Measurements from ENCODE around the gene EIF4E3. TPM values are rescaled to one million over a fixed set of nuclear protein-coding genes. Genes with fewer than 3 reads are reported as not detected.

EIF4E3 gene
- total RNA-seq, 2 donors from 2014 or later = 8.2 to 9.6 TPM

DNA sequence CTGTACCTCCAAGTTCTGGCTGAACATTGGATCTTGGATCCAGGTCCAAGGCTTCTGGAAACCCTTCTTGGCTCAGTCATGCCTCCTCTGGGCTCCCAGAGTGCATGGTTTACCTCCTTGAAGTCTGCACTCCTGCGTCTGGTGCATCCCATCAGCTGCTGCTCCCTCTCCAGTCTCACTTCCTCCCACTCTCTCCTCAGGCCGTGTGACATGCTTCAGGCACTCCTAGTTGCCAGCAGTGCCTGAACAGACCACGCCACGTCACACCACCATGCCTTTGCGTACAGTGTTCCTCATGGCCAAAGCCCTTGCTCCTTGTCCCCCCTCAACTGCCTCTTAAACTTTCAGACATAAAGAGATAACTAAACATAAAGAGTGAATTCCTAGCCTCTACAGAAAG lies 34.2 kb upstream of the EIF4E3 start:
- peaks cover 2% of the 10 kb centered on the region for H3K4me1 ChIP-seq
- H3K9me3 ChIP-seq = no peaks in the 10 kb centered on the region
- no peaks in the 10 kb centered on the region for H3K27me3 ChIP-seq
- no peak overlapping the region for H3K27ac ChIP-seq
- WGBS, 2 donors = 71 to 78% methylated on average over 5 of the region's 5 CpGs
- intact Hi-C loops (cut with DNase I) = no loop called here
- no peak for DNase-seq
- no peaks in the 10 kb centered on the region for H3K36me3 ChIP-seq (replicated peaks in 1 of 2; ENCODE audit: insufficient read depth in 1 of 2, low read depth in 2 of 2)
- no peak for ATAC-seq
- H3K4me3 ChIP-seq = no peak overlapping the region
- TF ChIP-seq POLR2A (IDR thresholded peaks at IDR 0.05) (no peak), CTCF (IDR thresholded peaks at IDR 0.05) (no peak)

DNA sequence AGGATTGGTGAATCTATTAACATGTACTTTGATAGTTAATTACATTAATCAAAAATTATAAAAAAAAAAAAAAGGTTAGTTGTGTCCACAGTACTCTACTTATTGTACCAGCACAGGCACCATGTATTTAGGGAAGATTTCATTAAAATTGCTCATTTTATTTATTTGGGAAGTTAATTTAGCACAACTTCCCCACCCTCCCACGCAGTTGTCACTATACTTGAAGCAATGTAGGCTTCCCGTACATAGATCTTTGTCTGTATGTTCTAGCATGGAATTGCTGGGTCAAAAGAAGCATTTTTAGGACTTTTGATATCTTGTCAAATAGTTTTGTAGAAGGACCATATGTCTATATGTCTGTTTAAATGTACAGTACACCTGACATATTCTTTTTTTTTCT lies 32.9 kb upstream of the EIF4E3 start:
- TF ChIP-seq POLR2A (IDR thresholded peaks at IDR 0.05) = no peak
- no peak for TF ChIP-seq CTCF (IDR thresholded peaks at IDR 0.05)
- DNase-seq = no peak
- no peak for ATAC-seq
- Histone ChIP-seq H3K4me1 (peaks cover 5% of the 10 kb centered on the region), H3K27ac (no peak overlapping the region), H3K36me3 (replicated peaks in 1 of 2; ENCODE audit: insufficient read depth in 1 of 2, low read depth in 2 of 2) (no peaks in the 10 kb centered on the region), H3K9me3 (no peaks in the 10 kb centered on the region), H3K4me3 (no peak overlapping the region), H3K27me3 (no peaks in the 10 kb centered on the region)
- intact Hi-C loops (cut with DNase I) = no loop called here
- WGBS, 2 donors = 85 to 93% methylated on average over 2 of the region's 2 CpGs

GRCh38 chr3:71754610-71755253 lies 29.5 kb upstream of the EIF4E3 start:
- H3K36me3 ChIP-seq (replicated peaks in 1 of 2; ENCODE audit: insufficient read depth in 1 of 2, low read depth in 2 of 2) = no peaks in the 10 kb centered on the region
- no peak for ATAC-seq

DNA sequence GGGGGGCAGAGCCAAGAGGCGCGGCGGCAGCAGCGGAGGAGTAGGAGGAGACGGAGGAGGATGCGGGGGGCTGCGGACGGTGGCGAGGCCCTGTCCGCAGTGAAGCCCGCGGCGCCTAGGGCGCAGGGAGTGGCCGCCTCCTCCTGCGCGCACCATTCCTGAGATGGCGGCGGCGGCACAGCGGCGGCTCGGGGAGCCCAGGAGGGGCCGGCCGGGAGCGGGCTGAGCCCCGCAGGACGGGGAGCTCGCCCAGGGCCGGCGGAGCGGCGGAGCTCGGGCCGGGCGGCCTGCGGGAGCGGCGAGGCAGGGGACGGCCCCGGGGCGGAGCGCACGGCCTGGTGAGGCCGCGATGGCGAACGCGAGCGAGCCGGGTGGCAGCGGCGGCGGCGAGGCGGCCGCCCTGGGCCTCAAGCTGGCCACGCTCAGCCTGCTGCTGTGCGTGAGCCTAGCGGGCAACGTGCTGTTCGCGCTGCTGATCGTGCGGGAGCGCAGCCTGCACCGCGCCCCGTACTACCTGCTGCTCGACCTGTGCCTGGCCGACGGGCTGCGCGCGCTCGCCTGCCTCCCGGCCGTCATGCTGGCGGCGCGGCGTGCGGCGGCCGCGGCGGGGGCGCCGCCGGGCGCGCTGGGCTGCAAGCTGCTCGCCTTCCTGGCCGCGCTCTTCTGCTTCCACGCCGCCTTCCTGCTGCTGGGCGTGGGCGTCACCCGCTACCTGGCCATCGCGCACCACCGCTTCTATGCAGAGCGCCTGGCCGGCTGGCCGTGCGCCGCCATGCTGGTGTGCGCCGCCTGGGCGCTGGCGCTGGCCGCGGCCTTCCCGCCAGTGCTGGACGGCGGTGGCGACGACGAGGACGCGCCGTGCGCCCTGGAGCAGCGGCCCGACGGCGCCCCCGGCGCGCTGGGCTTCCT lies 28.8 kb upstream of the EIF4E3 start, which contains the start of gene GPR27:
GPR27 (plus strand) TSS at position 155 of the 909 bp plus-strand sequence; CDS start at position 350, 195 bp downstream.
- Histone ChIP-seq H3K4me3 (no peak within 1 kb of the TSS), H3K27ac (no peak within 1 kb of the TSS), H3K36me3 (replicated peaks in 1 of 2; ENCODE audit: insufficient read depth in 1 of 2, low read depth in 2 of 2) (no peaks in the 10 kb centered on the region), H3K9me3 (no peaks in the 10 kb centered on the region), H3K27me3 (no peaks in the 10 kb centered on the region), H3K4me1 (peaks cover 8% of the 10 kb centered on the region)
- intact Hi-C loops (cut with DNase I) = no loop called here
- DNase-seq (peak; percentile 22 to 36 (median 30)), ATAC-seq (peak; percentile 75)
- peak in 1 of 3 donors; percentile 12 for TF ChIP-seq POLR2A (IDR thresholded peaks at IDR 0.05)
- no peak for TF ChIP-seq CTCF (IDR thresholded peaks at IDR 0.05)
- WGBS, 2 donors = 1 to 2% methylated on average over 22 to 88 of the region's 131 CpGs

More at GRCh38 chr3:71754610-71755253, 29.5 kb upstream of the EIF4E3 start:
- H3K27ac ChIP-seq = no peak overlapping the region
- H3K27me3 ChIP-seq = no peaks in the 10 kb centered on the region
- no peaks in the 10 kb centered on the region for H3K9me3 ChIP-seq
- intact Hi-C loops (cut with DNase I) = no loop called here
- TF ChIP-seq POLR2A (IDR thresholded peaks at IDR 0.05) (no peak), CTCF (IDR thresholded peaks at IDR 0.05) (no peak)
- no peak overlapping the region for H3K4me3 ChIP-seq
- 28 to 82% methylated on average over 14 to 62 of the region's 65 CpGs for WGBS, 2 donors
- peaks cover 8% of the 10 kb centered on the region for H3K4me1 ChIP-seq
- no peak for DNase-seq

Measured in body of pancreas (tissue), 4 donors.